ENCODE measurements around the gene KDM8. TPM values are rescaled to one million over a fixed set of nuclear protein-coding genes. Genes with fewer than 3 reads are reported as not detected.

Gene KDM8
- total and polyA plus RNA-seq, 2 donors (not counting 1 experiment from before 2014, with no cell fraction given) = 7.5 to 37.4 TPM

DNA sequence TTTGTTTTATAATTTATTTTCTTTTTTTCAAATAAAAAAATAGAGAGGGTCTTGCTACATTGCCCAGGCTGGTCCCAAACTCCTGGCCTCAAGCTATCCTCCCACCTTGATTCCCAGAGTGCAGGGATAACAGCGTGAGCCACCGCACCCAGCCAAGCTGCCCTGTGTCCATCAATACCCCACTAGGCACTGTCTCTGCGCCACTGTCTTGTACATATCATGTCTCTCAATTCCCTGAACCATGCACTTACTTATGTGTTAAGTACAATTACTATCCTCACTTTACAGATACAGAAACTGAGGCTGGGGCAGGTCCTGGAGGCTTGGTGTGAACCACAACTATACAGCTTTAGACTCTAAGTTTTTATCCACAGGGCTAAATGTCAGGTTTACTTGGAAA, 53.5 kb downstream of the KDM8 start:
- no peak overlapping the region for H2AFZ ChIP-seq (ENCODE audit: insufficient read depth, low read depth, low read length, poor library complexity, severe bottlenecking)
- H3K4me2 ChIP-seq (replicated peaks; ENCODE audit: low read depth, low read length, poor library complexity, severe bottlenecking) = no peak overlapping the region
- H3K36me3 ChIP-seq (replicated peaks in 1 of 2; ENCODE audit: control extremely low read depth in 1 of 2, control insufficient read depth in 1 of 2, extremely low read depth in 1 of 2, insufficient read depth in 2 of 2, low read length in 1 of 2) = peaks cover 2 to 27% of the 10 kb centered on the region in 2 experiments
- H3K4me3 ChIP-seq (ENCODE audit: control extremely low read depth in 1 of 5, extremely low read depth in 1 of 5, insufficient read depth in 1 of 5, low read depth in 2 of 5, low read length in 4 of 5) = no peak overlapping the region
- H3K4me1 ChIP-seq (ENCODE audit: control insufficient read depth in 2 of 2, insufficient read depth in 2 of 2, low read length in 2 of 2) = peaks cover 21 to 27% of the 10 kb centered on the region in 2 donors
- no peaks in the 10 kb centered on the region for H4K20me1 ChIP-seq (ENCODE audit: control insufficient read depth, insufficient read depth, low read length, poor library complexity, severe bottlenecking)
- no peaks in the 10 kb centered on the region for H3K9me3 Mint-ChIP-seq (ENCODE audit: insufficient read depth)
- no peak for DNase-seq
- WGBS (ENCODE audit: insufficient coverage) = 100% methylated on average over 3 of the region's 3 CpGs
- peaks cover 44% of the 10 kb centered on the region for H3K4me1 Mint-ChIP-seq
- H3K79me2 ChIP-seq (ENCODE audit: control insufficient read depth, insufficient read depth, low read length) = peaks cover 79% of the 10 kb centered on the region
- no peak overlapping the region for H3K27ac Mint-ChIP-seq
- no peaks in the 10 kb centered on the region for H3K9me3 ChIP-seq (ENCODE audit: control extremely low read depth in 1 of 3, control insufficient read depth in 2 of 3, insufficient read depth in 1 of 3, low read length in 2 of 3)
- POLR2A ChIA-PET = no interaction called here
- no peak overlapping the region for H3K9ac ChIP-seq (ENCODE audit: low read length)
- H3K27me3 ChIP-seq (replicated peaks in 1 of 4; ENCODE audit: control extremely low read depth in 1 of 4, control insufficient read depth in 3 of 4, insufficient read depth in 4 of 4, low read length in 3 of 4) = no peaks in the 10 kb centered on the region
- no peaks in the 10 kb centered on the region for H3K27me3 Mint-ChIP-seq
- CTCF ChIA-PET = interaction anchor here (0.6 to 1.4 kb wide), 2 partner anchors 13 to 14 kb away, joined by 3 read pairs; no protein-coding TSS in a partner anchor
- no peak overlapping the region for H3K4me3 Mint-ChIP-seq
- intact Hi-C loops (cut with micrococcal nuclease) = no loop called here
- H3K27ac ChIP-seq (ENCODE audit: low read length in 2 of 2) = no peak overlapping the region
- ATAC-seq (ENCODE audit: low read depth) = no peak
- TF ChIP-seq EZH2 (IDR thresholded peaks at IDR 0.05; ENCODE audit: borderline replicate concordance, insufficient read depth, low read depth, low read length, poor library complexity, severe bottlenecking) = no peak
- TF ChIP-seq, protein P1, sequence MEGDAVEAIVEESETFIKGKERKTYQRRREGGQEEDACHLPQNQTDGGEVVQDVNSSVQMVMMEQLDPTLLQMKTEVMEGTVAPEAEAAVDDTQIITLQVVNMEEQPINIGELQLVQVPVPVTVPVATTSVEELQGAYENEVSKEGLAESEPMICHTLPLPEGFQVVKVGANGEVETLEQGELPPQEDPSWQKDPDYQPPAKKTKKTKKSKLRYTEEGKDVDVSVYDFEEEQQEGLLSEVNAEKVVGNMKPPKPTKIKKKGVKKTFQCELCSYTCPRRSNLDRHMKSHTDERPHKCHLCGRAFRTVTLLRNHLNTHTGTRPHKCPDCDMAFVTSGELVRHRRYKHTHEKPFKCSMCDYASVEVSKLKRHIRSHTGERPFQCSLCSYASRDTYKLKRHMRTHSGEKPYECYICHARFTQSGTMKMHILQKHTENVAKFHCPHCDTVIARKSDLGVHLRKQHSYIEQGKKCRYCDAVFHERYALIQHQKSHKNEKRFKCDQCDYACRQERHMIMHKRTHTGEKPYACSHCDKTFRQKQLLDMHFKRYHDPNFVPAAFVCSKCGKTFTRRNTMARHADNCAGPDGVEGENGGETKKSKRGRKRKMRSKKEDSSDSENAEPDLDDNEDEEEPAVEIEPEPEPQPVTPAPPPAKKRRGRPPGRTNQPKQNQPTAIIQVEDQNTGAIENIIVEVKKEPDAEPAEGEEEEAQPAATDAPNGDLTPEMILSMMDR (IDR thresholded peaks at IDR 0.05) = no peak

DNA sequence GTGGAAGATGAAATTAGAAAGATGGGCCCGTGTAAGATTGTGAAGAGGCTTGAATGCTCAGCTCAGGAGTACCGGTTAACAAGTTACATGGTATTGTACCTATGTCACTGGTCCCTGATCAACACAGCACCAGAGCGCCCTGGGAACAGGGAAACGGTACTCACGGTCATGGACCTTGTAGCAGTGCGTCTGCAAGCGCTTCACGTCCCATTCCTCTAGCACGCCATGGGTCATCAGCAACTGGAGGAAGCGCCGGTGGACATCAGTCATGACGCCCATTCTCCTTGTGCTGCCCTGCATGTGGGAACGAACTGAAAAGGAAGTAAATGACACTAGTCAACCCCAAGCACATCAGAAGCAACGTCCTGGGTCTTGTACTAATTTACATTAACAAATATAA, 53.9 kb downstream of the KDM8 start:
- ATAC-seq (ENCODE audit: low read depth) = no peak
- no peaks in the 10 kb centered on the region for H3K27me3 Mint-ChIP-seq
- POLR2A ChIA-PET = no interaction called here

More for the DNA sequence above, 53.9 kb downstream of the KDM8 start:
- DNase-seq = no peak
- peaks cover 48% of the 10 kb centered on the region for H3K4me1 Mint-ChIP-seq
- no peaks in the 10 kb centered on the region for H3K9me3 Mint-ChIP-seq (ENCODE audit: insufficient read depth)
- H3K79me2 ChIP-seq (ENCODE audit: control insufficient read depth, insufficient read depth, low read length) = peaks cover 79% of the 10 kb centered on the region
- H2AFZ ChIP-seq (ENCODE audit: insufficient read depth, low read depth, low read length, poor library complexity, severe bottlenecking) = no peak overlapping the region
- H4K20me1 ChIP-seq (ENCODE audit: control insufficient read depth, insufficient read depth, low read length, poor library complexity, severe bottlenecking) = no peaks in the 10 kb centered on the region
- no peak overlapping the region for H3K27ac Mint-ChIP-seq
- WGBS (ENCODE audit: insufficient coverage) = 97% methylated on average over 12 of the region's 14 CpGs
- H3K36me3 ChIP-seq (replicated peaks in 1 of 2; ENCODE audit: control extremely low read depth in 1 of 2, control insufficient read depth in 1 of 2, extremely low read depth in 1 of 2, insufficient read depth in 2 of 2, low read length in 1 of 2) = peaks cover 2 to 27% of the 10 kb centered on the region in 2 experiments
- H3K4me1 ChIP-seq (ENCODE audit: control insufficient read depth in 2 of 2, insufficient read depth in 2 of 2, low read length in 2 of 2) = peaks cover 21 to 29% of the 10 kb centered on the region in 2 donors
- H3K4me3 Mint-ChIP-seq = no peak overlapping the region
- H3K9ac ChIP-seq (ENCODE audit: low read length) = no peak overlapping the region
- H3K4me2 ChIP-seq (replicated peaks; ENCODE audit: low read depth, low read length, poor library complexity, severe bottlenecking) = no peak overlapping the region
- CTCF ChIA-PET = interaction anchor here (0.6 to 1.4 kb wide), 2 partner anchors 13 to 14 kb away, joined by 3 read pairs; no protein-coding TSS in a partner anchor
- intact Hi-C loops (cut with micrococcal nuclease) = no loop called here
- H3K27ac ChIP-seq (ENCODE audit: low read length in 2 of 2) = no peak overlapping the region
- no peaks in the 10 kb centered on the region for H3K27me3 ChIP-seq (replicated peaks in 1 of 4; ENCODE audit: control extremely low read depth in 1 of 4, control insufficient read depth in 3 of 4, insufficient read depth in 4 of 4, low read length in 3 of 4)
- no peak overlapping the region for H3K4me3 ChIP-seq (ENCODE audit: control extremely low read depth in 1 of 5, extremely low read depth in 1 of 5, insufficient read depth in 1 of 5, low read depth in 2 of 5, low read length in 4 of 5)
- TF ChIP-seq, protein P1 (IDR thresholded peaks at IDR 0.05) = no peak
- no peak for TF ChIP-seq EZH2 (IDR thresholded peaks at IDR 0.05; ENCODE audit: borderline replicate concordance, insufficient read depth, low read depth, low read length, poor library complexity, severe bottlenecking)
- H3K9me3 ChIP-seq (ENCODE audit: control extremely low read depth in 1 of 3, control insufficient read depth in 2 of 3, insufficient read depth in 1 of 3, low read length in 2 of 3) = no peaks in the 10 kb centered on the region
